ENCODE data around the gene SMARCC1.

SMARCC1 gene

GRCh38 chr3:47588587-47588986, 193.1 kb downstream of the SMARCC1 start:
- DNase-seq (ENCODE audit: low read depth, low spot score) = no peak

DNA sequence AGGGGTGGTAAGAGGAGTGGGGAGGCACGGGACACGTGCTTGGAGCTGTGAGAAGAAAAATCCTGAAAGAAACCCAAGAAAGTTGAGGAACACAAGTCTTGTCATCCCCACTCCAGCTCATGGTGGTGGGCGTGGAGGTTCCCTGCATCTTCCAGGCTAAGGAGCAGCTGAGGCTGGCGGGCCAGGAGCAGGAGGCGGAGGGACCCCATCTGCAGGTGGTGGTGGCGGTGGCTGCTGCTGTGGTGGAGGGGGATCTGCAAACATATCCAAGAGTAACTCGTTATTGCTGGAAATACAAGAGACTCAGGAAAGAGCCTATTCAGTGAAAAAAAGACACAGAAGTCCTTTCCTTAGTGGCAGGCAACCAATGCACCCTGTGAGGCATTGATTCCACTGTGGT, 193.6 kb downstream of the SMARCC1 start:
- DNase-seq (ENCODE audit: low read depth, low spot score) = no peak

GRCh38 chr3:47586746-47587145, 194.9 kb downstream of the SMARCC1 start:
- DNase-seq (ENCODE audit: low read depth, low spot score) = no peak

DNA sequence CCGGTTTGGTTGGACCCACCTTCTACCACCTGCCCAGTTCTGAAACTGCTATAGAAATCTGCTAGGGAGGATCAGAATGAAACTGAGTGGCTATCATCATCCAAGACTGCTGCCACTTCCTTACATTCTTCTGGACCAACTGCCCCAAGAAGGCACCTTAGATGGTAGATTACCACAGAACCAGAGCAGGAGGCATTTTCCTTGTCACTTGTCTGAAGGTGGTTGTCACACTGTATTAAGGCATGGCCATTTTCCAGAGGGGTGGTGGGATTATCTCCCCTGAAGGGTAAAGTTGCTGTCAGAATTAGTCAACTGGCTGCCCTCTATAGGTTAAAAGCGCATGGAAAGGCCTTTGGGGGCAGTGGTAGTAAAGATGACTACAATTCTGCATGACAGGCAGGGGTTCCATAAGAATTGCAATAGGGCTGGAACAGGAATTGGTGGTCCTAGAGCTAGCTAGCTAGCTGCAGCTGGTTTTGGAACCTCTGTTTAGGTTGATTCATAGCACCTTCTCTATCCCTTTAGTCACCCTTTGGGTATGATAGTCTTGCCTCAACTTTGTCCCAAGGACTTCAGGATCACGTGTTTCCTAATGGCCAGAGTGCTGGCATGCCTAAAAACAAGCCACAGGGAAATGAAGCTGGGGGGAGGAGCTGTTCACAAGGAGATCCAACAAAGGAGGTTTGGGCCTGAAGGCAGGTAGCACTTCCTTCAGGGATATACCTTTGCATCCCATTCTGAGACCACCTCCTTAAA, 198.2 kb downstream of the SMARCC1 start:
- DNase-seq (ENCODE audit: low read depth, low spot score) = no peak

GRCh38 chr3:47581835-47582234, 199.9 kb downstream of the SMARCC1 start:
- no peak for DNase-seq (ENCODE audit: low read depth, low spot score)

DNA sequence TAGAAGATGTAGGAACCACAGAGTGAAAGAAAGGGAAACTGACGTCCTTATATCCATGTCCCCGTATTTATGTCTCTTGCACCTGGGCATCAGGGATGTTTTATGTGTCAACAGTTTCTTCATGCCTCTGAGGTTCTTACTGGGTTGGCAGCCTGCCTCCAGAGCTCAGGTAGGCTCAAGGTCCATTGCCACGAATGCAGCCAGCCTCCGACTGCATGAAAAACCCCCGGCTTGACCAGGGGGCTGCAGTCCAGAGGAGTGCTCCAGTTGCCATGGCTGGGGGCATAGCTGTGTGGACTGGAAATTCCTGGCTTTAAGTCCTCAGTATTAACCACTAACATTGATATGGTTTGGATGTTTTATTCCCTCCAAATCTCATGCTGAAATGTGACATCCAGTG, 200.3 kb downstream of the SMARCC1 start:
- DNase-seq (ENCODE audit: low read depth, low spot score) = no peak

DNA sequence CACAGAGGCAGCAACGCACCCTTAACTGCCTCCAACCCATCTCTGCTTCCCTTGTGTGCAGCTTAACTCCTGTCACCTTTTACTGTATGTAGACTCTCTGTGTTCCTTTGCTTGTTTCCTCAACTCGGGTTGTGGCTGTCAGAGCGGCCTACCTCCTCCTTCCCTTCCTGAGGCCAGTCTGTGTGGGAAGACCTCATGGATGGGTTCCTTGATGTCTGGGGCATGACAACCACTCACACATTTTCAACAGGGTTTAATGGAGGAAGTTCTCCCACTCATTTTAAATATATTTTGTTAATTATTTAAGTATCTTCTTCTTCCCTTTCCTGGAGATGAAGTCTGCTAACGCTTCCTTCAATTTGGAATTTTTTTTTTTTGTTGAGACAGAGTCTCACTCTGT, 201.2 kb downstream of the SMARCC1 start:
- DNase-seq (ENCODE audit: low read depth, low spot score) = no peak

DNA sequence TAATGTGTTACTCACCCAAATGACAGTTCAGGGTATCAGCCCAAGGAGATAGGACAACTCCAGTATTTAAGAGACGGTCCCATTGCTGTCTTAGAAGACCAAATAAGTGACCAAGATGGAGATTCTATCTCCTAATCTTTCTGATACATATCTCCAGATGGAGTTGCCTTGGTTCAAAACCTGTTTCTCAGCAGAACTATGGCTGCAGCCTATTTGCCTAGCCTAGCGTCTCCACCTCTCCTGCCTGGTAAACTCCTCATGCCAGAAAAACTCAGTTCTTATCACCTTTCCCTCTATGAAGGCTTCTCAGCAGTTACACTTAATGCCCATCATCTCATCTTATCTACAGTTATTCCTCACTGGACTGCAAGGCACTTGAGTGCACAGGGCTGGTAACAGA, 201.8 kb downstream of the SMARCC1 start:
- no peak for DNase-seq (ENCODE audit: low read depth, low spot score)

GRCh38 chr3:47578691-47579632, 202.7 kb downstream of the SMARCC1 start, which contains the start of gene CSPG5:
TSS of gene CSPG5 (minus strand) at chr3:47578865. CDS start at chr3:47578693, 172 bp downstream.
- no peak for DNase-seq (ENCODE audit: low read depth, low spot score)

- no peak for DNase-seq (ENCODE audit: low read depth, low spot score)
Measured at GRCh38 chr3:47578119-47578632, 203.5 kb downstream of the SMARCC1 start.

DNA sequence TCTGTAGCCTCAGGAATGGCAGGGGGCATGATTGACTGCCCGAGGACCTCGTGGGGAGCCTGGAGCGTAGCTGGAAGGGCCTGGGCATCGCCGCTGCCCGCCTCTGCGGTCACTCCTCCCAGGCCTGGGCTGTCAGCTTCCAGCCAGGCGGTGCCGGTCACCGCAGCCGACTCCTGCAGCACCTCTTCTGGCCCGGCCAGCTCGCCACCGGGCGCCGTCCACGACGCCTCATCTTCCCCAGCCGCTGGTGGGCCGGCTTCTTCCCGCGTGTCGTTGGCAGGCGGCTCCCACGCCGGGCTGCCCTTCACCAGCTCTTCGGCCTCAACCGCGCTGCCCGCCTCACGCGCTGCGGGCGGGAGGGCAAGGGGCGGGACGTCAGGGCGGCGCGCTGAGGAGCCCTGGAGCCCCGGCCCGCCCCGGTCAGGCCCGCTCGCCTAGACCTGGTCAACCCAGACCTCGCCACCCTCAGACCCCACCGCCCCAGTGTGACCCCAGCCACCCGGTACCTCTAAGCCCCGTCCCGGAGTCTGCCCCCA, 204.0 kb downstream of the SMARCC1 start:
- DNase-seq (ENCODE audit: low read depth, low spot score) = no peak

DNA sequence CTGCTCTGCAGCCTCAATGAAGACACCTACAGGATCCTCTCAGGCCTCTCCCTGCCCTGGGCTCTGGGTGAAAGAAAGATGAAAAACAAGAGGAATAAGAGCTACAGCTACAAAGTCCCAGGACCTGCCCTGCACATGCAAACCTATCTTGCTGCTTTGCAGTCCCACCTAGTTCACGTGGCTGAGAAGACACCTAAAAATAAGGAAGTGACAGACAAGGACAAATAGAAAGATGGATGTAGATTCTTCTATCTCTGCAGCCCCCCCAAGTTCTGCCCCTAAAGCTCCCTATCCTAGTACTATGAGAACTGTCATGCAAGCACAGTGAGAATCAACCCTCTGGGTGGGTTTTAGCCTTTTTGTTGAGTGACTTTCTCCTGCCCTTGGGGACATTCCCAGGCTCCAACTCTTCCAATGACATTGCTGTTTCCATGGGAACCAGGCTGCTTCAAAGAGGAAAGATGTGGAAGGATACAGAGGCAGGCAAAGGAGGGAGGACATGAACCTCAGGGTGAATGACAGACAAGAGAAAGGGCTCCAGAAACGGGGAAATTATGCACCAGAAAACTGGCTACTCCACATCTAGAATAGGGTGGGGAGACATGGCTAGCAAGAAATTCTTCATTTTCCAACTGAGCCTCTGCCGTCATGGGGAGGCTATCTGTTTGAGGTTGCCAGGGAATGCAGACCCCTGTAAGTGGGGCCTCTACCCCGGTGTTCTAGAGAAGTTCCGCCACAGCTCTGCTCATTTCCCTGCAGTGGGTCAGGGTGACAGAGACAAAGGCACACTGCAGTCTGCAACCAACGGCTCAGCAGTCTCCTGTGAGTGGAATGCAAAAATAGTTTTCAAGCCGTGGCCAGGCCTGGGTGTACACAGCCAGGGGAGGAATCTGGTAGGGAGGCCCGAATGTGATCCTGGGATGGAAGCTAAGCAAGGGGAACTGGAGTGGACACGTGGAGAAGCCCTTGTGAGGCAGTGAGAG, 208.2 kb downstream of the SMARCC1 start:
- DNase-seq (ENCODE audit: low read depth, low spot score) = no peak

DNA sequence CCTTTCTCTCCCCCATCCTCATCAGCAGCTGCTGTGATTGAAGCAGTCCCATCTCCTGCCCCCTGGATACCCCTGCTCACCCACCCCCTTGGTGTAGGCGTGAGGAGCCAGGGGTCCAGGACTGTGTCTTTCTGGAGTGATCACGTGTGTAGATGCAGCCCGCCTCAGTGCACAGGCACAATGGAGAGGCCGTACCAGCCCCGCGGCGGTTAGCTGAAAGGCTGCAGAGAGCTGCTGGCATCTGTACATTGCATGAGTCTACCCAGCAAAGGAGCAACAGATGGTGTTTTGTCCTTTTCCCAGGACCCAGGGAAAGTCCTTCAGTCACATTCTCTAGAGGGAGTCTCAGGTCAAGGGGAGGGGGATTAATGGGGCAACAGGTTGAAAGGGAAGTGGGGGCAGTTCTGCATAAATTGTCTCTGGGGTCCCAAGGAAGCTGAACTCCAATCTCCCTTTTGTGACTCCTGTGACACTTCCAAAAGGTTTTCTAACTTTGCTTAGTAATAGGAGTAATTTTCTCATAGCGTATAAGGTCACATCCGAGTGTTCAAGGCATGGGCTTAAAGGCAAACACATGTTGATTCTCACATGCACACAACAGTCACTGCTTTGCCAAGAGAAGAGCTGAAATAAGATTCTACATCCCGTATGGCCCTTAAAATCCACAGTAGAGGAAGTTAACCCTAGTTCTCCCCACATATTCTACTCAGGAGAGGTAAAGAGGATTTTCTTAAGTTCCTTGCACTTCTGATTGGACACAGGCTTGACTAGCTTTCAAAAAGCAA, 210.1 kb downstream of the SMARCC1 start:
- no peak for DNase-seq (ENCODE audit: low read depth, low spot score)

GRCh38 chr3:47568901-47569300, 212.8 kb downstream of the SMARCC1 start:
- no peak for DNase-seq (ENCODE audit: low read depth, low spot score)

- no peak for DNase-seq (ENCODE audit: low read depth, low spot score)
Measured at GRCh38 chr3:47567149-47567548, 214.5 kb downstream of the SMARCC1 start.

DNA sequence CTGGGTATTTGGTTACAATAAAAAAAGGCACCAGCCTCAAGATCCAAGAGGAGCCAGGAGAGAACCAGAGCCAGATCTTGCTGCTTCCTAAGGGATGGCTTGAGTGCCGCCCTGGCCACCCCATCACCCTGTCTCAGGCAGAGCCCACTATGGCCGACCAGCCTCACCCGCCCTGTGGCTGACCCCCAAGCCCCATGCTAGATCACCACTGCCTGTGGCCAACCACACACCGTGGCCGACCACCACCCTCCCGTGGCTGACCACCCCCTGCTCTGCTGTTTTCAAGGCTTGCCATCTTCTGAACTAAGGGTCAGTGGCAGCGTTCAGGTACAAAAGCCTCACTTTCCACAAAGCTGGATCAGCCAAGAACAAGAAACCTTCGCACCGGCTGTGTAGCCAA, 215.0 kb downstream of the SMARCC1 start:
- no peak for DNase-seq (ENCODE audit: low read depth, low spot score)

DNA sequence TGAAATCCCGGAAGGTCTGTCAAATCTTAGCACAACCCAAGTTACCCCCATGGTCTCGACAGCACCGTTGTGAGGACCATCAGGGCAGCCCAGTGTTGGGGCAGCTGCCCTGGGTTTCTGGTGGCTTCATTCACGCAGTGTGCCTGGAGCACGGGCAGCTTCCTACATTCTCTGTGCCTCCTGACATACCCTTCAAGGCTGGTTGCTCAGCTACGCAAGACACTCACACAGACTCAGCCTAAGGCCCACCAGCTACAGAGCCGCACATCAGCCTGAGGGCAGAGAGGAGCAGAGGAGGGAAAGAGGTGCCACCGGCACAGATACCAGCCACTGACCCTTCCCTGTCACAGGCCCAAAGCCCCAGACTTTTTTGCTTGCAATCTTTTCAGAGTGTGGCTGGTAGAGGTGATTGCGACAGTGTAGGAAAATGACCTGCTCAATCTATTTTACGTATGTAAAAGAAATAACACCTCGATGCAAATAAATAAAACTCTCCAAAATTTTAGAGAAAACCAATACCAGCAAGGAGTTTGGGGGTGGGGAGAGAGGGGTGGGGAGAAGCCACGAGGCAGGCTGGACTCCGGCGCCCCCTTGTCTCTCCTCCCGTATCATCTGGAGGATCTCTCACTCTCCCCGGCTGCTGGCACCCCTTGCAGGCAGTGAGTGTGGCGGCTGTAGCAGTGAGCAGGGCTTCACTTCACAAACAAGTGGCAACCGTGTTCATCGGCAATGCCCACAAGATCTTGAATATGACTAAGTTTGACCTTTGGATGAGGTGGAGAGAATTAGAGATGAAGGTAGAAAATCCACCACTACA, 215.8 kb downstream of the SMARCC1 start:
- DNase-seq (ENCODE audit: low read depth, low spot score) = no peak

- DNase-seq (ENCODE audit: low read depth, low spot score) = no peak
Measured at GRCh38 chr3:47556351-47556750, 225.3 kb downstream of the SMARCC1 start.

- DNase-seq (ENCODE audit: low read depth, low spot score) = no peak
Measured at GRCh38 chr3:47554335-47554734, 227.4 kb downstream of the SMARCC1 start.

Data from iPS DF 19.7 (cell line).